ENCODE data around the gene CYREN.

DNA sequence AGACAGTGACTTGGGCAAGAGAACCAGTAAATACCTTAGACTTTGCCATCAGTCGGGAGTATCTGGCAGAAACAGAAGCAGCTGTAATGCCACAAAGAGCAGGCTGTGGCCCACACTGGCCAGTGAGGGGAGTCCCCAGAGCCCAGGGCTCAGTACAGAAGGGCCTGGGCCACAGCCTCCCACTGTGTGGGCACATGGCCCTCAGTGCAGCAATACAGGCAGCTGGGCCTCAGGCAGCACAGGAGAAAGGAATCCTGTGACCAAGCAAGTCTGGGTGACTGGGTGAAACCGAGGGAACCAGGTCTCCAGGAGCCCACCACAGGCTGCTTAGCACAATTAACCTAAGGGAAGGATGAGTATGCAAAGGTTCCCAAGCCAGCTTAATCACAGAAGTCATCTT is 26.8 kb upstream of the CYREN start:
- TF ChIP-seq, protein P1, sequence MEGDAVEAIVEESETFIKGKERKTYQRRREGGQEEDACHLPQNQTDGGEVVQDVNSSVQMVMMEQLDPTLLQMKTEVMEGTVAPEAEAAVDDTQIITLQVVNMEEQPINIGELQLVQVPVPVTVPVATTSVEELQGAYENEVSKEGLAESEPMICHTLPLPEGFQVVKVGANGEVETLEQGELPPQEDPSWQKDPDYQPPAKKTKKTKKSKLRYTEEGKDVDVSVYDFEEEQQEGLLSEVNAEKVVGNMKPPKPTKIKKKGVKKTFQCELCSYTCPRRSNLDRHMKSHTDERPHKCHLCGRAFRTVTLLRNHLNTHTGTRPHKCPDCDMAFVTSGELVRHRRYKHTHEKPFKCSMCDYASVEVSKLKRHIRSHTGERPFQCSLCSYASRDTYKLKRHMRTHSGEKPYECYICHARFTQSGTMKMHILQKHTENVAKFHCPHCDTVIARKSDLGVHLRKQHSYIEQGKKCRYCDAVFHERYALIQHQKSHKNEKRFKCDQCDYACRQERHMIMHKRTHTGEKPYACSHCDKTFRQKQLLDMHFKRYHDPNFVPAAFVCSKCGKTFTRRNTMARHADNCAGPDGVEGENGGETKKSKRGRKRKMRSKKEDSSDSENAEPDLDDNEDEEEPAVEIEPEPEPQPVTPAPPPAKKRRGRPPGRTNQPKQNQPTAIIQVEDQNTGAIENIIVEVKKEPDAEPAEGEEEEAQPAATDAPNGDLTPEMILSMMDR (IDR thresholded peaks at IDR 0.05) = no peak
- no peak for TF ChIP-seq POLR2A (IDR thresholded peaks at IDR 0.05)
- TF ChIP-seq EP300 (IDR thresholded peaks at IDR 0.05) = no peak
